Hepatocyte (in vitro differentiated cells): ENCODE data around the gene FOXP4.

Experiments used
- CTCF ChIP-seq: fragments of 200-600 bp; sonication (generic); IDR thresholded peaks from 2 replicates; pipeline ENCODE4 v1.5.1; 2016; ENCODE audit warnings: antibody characterized with exemption, mild to moderate bottlenecking; ENCODE audit not compliant: poor library complexity
- EZH2 ChIP-seq: fragments of 200-600 bp; sonication (generic); IDR thresholded peaks from 2 replicates; pipeline ENCODE4 v1.6.1; 2016; ENCODE audit warnings: antibody characterized with exemption, mild to moderate bottlenecking, borderline replicate concordance
- EZH2phosphoT487 ChIP-seq: fragments of 200-600 bp; sonication (generic); IDR thresholded peaks from one replicate; pipeline ENCODE4 v1.6.1; 2018; ENCODE audit warnings: antibody characterized with exemption, mild to moderate bottlenecking, low read depth, moderate library complexity; ENCODE audit not compliant: unreplicated experiment, severe bottlenecking

GRCh38 chr6:41585605-41586004, 39.4 kb downstream of the FOXP4 start:
- TF ChIP-seq CTCF (no peak), EZH2 (no peak), EZH2phosphoT487 (no peak)
